Breast epithelium (tissue), 3 donors: ENCODE measurements around the gene CDC34.

ENCODE experiments used
- CTCF ChIP-seq, 3 donors: fragments of 450-650 bp; IDR thresholded peaks; one replicate each; pipeline ENCODE4 v1.5.1; 2016 to 2017; ENCODE audit warnings: antibody characterized with exemption in 3 of 3, mild to moderate bottlenecking in 3 of 3, moderate library complexity in 3 of 3
- POLR2A ChIP-seq: fragments of 450-650 bp; IDR thresholded peaks from one replicate; pipeline ENCODE4 v1.6.1; 2016; ENCODE audit warnings: antibody characterized with exemption, mild to moderate bottlenecking, moderate library complexity

DNA sequence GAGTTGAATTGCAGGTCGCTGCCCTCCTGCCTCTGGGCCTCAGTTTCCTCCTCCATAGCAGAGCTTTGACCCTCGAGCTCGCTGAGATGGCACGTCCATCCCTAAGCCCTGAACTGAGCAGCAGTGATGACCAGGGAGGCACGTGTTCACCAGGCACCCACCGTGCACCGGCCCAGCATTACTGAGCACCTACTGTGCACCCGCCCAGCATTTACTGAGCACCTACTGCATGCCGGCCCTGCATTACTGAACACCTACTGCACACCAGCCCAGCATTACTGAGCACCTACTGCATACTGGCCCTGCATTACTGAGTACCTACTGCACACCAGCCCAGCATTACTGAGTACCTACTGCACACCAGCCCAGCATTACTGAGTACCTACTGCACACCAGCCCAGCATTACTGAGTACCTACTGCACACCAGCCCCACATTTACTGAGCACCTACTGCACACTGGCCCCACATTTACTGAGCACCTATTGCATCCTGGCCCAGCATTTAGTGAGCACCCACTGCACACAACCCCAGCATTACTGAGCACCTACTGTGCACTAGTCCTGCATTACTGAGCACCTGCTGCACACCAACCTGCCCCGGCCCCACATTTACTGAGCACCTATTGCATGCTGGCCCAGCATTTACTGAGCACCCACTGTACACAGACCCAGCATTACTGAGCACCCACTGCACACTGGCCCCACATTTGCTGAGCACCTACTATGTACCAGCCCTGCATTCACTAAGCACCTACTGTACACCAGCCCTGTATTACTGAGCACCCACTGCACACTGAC lies 18.0 kb upstream of the CDC34 start:
- TF ChIP-seq CTCF (IDR thresholded peaks at IDR 0.05), result no peak
- no peak for TF ChIP-seq POLR2A
